HEK293T (cell line): ENCODE measurements around the gene ATG2B.

Source experiments
- BHLHE40 ChIP-seq: fragments of 450-650 bp; IDR thresholded peaks from 2 replicates; pipeline ENCODE4 v1.6.1; 2016; ENCODE audit warnings: mild to moderate bottlenecking, moderate library complexity, borderline replicate concordance
- HDGF ChIP-seq: fragments of 450-650 bp; IDR thresholded peaks from 2 replicates; pipeline ENCODE4 v1.6.1; 2017; ENCODE audit warnings: antibody characterized with exemption, borderline replicate concordance
- PKNOX1 ChIP-seq: fragments of 450-650 bp; IDR thresholded peaks from 2 replicates; pipeline ENCODE4 v1.6.1; 2016
- SP1 ChIP-seq: fragments of 450-650 bp; IDR thresholded peaks from 2 replicates; pipeline ENCODE4 v1.6.1; 2017

DNA sequence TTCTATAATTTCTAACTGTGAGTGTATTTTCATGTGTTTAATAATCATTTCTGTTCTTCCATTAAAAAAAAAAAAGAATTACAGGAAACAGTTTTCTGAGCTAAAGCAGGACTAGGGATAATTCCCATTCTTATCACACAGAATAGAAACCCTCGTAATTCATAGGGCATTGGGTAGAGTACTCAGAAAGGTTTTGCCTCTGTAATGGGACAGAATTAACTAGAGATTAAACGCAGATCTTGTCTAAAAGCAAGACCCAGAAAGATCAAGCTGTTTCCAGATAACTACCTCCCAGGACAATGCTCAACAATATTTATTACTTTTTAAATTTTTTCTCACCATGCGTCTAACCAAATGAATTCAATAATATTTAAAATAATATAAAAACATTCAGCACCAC is 10.4 kb upstream of the ATG2B start:
- TF ChIP-seq HDGF (no peak), SP1 (no peak), PKNOX1 (no peak), BHLHE40 (no peak)
